Measurements from ENCODE around the gene KCNMA1.

KCNMA1 gene

GRCh38 chr10:77208684-77209256 lies 428.8 kb downstream of the KCNMA1 start:
- H3K4me3 ChIP-seq (ENCODE audit: control insufficient read depth, low read depth, low read length): no peak overlapping the region
- DNase-seq (ENCODE audit: low read depth): no peak
- no peak for TF ChIP-seq CTCF (IDR thresholded peaks at IDR 0.05; ENCODE audit: control insufficient read depth, insufficient read depth, low read depth, low read length, missing control alignments)

GRCh38 chr10:77207828-77208185 lies 429.8 kb downstream of the KCNMA1 start:
- TF ChIP-seq CTCF (IDR thresholded peaks at IDR 0.05; ENCODE audit: control insufficient read depth, insufficient read depth, low read depth, low read length, missing control alignments): no peak
- H3K4me3 ChIP-seq (ENCODE audit: control insufficient read depth, low read depth, low read length): no peak overlapping the region
- no peak for DNase-seq (ENCODE audit: low read depth)

- TF ChIP-seq CTCF (IDR thresholded peaks at IDR 0.05; ENCODE audit: control insufficient read depth, insufficient read depth, low read depth, low read length, missing control alignments): no peak
- no peak overlapping the region for H3K4me3 ChIP-seq (ENCODE audit: control insufficient read depth, low read depth, low read length)
- DNase-seq (ENCODE audit: low read depth): no peak
These were observed 430.3 kb downstream of the KCNMA1 start for GRCh38 chr10:77207182-77207827.

- DNase-seq (ENCODE audit: low read depth): no peak
- H3K4me3 ChIP-seq (ENCODE audit: control insufficient read depth, low read depth, low read length): no peak overlapping the region
- no peak for TF ChIP-seq CTCF (IDR thresholded peaks at IDR 0.05; ENCODE audit: control insufficient read depth, insufficient read depth, low read depth, low read length, missing control alignments)
These were observed 432.5 kb downstream of the KCNMA1 start for GRCh38 chr10:77205135-77205534.

- no peak overlapping the region for H3K4me3 ChIP-seq (ENCODE audit: control insufficient read depth, low read depth, low read length)
- no peak for TF ChIP-seq CTCF (IDR thresholded peaks at IDR 0.05; ENCODE audit: control insufficient read depth, insufficient read depth, low read depth, low read length, missing control alignments)
- no peak for DNase-seq (ENCODE audit: low read depth)
These were observed 433.4 kb downstream of the KCNMA1 start for GRCh38 chr10:77204171-77204570.

- H3K4me3 ChIP-seq (ENCODE audit: control insufficient read depth, low read depth, low read length): no peak overlapping the region
- no peak for TF ChIP-seq CTCF (IDR thresholded peaks at IDR 0.05; ENCODE audit: control insufficient read depth, insufficient read depth, low read depth, low read length, missing control alignments)
- DNase-seq (ENCODE audit: low read depth): no peak
These were observed 434.8 kb downstream of the KCNMA1 start for GRCh38 chr10:77202857-77203256.
